C1 segment of cervical spinal cord (tissue), 14 donors: Measurements from ENCODE around the gene LRRC4.
A peak's percentile ranks its signal among the peaks of the same experiment; 100 is the strongest.

Experiments
- DNase-seq, 14 donors: peaks; one replicate each; lab custom pipeline; 2025; lab: John Stamatoyannopoulos, UW

Gene LRRC4

DNA sequence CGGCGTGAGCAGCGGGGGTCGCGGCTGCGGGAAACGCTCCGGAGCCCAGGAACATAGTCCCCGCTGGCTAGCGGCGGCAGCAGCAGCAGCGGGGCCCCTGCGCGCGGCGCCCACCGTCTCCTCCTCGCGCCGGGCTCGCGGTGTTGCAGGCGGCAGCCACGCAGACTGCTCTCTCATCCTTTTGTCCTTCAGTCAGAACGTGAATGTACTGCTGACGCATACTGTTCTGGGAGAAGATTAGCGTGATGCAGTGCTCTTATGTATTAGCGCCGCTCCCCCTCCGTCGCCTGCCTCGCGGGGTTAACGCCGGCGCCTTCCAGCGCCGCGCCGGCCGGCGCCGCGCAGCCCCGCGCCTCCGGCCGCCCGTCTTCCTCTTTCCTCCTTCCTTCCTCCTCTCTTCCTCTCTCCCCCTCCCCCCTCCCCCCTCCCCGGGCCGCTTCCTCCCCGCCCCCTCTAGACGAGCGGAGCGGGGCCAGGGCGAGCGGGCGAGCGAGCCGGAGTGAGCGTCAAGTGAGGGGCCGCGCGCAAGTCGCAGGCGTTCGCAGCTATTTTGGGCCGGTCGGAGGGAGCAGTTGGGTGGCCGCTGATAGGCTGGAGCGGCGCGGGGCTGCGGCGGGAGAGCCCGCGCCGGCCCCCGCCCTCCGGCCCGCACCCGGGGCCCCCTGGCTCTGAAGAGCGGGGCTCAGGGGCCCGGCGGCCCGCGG is 816 bp upstream of the LRRC4 start:
- DNase-seq, result peak in 7 of 14 donors; percentile 41 to 75 (median 61)

DNA sequence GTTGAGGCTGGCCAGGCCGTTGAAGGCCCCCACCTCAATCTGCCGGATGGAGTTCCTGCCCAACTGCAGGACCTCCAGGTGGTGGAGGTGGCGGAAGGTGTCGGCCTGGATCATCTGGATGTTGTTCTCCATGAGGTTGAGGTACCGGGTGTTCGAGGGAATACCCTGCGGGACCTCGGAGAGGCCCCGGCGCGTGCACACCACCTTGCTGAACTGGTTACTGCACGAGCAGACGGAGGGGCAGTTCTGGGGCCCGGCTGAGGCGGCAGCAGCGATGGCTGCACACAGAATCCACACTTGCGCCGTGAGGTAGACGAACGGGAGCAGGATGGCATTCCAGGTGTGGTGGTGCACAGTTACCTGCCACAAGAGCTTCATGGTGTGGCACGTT is 979 bp downstream of the LRRC4 start:
- peak in 1 of 14 donors; percentile 50 for DNase-seq

GRCh38 chr7:128029405-128029995 is 1.7 kb downstream of the LRRC4 start:
- no peak for DNase-seq

DNA sequence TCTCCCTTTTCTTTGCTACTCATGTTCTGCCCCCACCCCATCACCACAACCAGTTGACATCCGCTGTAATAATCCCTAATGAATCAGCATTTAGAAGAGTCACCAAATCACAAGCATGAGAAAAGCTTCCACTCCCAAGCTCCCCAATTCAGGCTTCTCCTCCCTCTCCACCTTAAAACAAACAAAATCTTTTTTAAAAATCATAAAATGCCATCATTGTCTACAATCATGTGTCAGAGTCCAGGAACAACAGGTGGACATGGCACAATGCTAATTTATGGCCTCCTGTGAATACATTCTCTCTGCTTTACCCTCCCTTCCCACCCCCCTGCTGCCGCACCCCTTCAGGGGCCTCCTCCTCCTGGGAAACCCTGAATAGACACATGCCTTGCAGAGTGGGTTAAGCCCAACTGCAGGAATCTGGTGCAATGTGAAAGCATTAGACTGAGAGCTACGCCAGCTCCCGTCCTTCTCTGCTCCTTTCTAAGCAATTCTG is 3.7 kb downstream of the LRRC4 start:
- DNase-seq, result peak in 1 of 14 donors; percentile 33

- peak in 1 of 14 donors; percentile 74 for DNase-seq
Observed at GRCh38 chr7:128026551-128026950, 4.7 kb downstream of the LRRC4 start.

GRCh38 chr7:128025819-128026218 is 5.4 kb downstream of the LRRC4 start:
- no peak for DNase-seq

GRCh38 chr7:128025380-128025779 is 5.9 kb downstream of the LRRC4 start:
- DNase-seq, result no peak

DNA sequence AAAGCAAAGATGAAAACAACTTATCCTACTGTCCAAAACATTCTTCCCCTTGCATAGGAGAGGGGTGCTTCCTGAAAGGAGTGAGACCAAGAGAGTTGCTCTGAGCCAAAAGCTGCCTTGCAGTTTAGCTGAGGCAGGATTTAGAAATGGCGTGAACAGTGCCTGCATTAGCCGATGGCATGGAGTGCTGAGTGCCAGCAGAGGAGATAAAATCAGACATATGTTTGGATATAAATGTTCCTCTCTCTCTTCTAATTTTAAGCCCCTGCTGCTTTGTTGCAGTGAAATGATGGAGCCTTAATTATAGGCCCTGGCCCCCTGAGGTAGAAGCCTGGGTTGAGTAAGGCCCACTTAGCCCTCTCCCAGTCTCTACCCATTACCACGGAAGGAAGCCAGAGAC is 7.1 kb downstream of the LRRC4 start:
- no peak for DNase-seq

GRCh38 chr7:128022631-128023532 is 8.4 kb downstream of the LRRC4 start:
- peak in 1 of 14 donors; percentile 5 for DNase-seq

- DNase-seq, result no peak
Observed at GRCh38 chr7:128021366-128021765, 9.9 kb downstream of the LRRC4 start.

GRCh38 chr7:128020159-128020558 is 11.1 kb downstream of the LRRC4 start:
- DNase-seq, result no peak

DNA sequence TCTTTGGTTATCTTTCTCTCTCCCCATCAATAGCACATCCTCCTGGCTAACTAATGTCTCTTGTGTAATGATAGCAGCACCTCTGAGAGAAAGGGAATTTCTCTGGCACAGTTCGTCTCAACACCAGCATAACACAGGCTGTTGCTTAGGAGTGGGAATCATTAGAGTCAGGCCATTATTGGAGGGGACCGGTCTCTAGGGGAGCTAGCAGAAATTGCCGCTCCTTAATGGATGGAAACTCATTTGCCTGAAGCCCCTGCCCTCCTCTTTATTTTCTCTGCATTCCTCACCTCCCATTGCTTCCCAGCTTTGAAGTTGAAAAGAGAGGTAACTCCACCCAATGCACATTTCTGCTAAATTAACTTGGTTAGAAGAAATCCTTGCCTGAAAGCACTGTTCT is 11.9 kb downstream of the LRRC4 start:
- no peak for DNase-seq

- DNase-seq, result peak in 2 of 14 donors; percentile 19 to 52
Observed at GRCh38 chr7:128017862-128018845, 13.1 kb downstream of the LRRC4 start.

GRCh38 chr7:128017460-128017859 is 13.8 kb downstream of the LRRC4 start:
- peak in 1 of 14 donors; percentile 38 for DNase-seq

DNA sequence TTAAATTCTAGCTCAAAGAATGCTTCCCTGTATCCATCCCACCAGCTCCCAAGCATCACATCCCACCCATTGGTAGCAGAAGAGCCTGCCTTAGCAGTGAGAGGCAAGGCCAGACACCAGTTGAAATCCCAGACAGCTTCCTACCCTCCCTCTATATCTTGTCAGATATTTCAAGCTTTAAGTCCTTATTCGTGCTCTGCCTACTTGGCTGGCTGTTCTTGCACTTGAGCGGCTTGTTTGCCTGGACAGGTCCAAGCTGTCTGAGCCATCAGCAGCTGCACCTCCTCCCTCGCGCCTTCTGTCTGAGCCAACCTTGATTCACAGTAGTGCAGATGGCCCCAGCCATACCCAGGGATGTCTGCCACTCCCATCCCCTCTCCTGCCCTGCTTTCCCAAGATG is 16.4 kb downstream of the LRRC4 start:
- peak in 1 of 14 donors; percentile 90 for DNase-seq

GRCh38 chr7:128011131-128011661 is 20.0 kb downstream of the LRRC4 start:
- DNase-seq, result no peak

GRCh38 chr7:128010391-128011127 is 20.7 kb downstream of the LRRC4 start:
- no peak for DNase-seq

- no peak for DNase-seq
Observed at GRCh38 chr7:128008744-128009143, 22.5 kb downstream of the LRRC4 start.

GRCh38 chr7:128008141-128008540 is 23.1 kb downstream of the LRRC4 start:
- DNase-seq, result peak in 1 of 14 donors; percentile 52

DNA sequence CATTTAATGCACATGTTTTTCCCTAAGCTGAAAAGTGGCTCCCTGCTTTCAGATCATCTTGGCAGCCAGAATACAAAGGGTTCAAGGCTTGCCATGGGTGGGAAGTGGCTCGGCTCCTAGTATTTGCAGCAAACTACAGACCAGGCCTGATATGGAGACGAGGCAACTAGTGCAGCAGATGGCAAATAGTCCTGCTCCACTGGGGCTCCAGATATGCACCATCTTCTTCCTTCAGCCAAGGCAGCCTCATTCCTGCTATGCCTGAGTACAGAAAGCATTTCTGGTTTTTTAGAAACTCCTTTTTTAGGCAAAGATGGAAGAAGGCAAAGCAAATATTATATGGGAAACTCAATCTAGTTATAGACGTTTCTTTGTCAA is 23.9 kb downstream of the LRRC4 start:
- peak in 1 of 14 donors; percentile 76 for DNase-seq
